SH-SY5Y (cell line): Measurements from ENCODE around the gene HLA-DPA1.

Experiments used
- GATA2 ChIP-seq: IDR thresholded peaks from 2 replicates; pipeline ENCODE4 v1.6.1; 2011; ENCODE audit warnings: mild to moderate bottlenecking, low read depth, low read length
- GATA3 ChIP-seq: IDR thresholded peaks from 2 replicates; pipeline ENCODE4 v1.6.1; 2011; ENCODE audit warnings: low read depth, mild to moderate bottlenecking, low read length, moderate library complexity

The HLA-DPA1 gene

DNA sequence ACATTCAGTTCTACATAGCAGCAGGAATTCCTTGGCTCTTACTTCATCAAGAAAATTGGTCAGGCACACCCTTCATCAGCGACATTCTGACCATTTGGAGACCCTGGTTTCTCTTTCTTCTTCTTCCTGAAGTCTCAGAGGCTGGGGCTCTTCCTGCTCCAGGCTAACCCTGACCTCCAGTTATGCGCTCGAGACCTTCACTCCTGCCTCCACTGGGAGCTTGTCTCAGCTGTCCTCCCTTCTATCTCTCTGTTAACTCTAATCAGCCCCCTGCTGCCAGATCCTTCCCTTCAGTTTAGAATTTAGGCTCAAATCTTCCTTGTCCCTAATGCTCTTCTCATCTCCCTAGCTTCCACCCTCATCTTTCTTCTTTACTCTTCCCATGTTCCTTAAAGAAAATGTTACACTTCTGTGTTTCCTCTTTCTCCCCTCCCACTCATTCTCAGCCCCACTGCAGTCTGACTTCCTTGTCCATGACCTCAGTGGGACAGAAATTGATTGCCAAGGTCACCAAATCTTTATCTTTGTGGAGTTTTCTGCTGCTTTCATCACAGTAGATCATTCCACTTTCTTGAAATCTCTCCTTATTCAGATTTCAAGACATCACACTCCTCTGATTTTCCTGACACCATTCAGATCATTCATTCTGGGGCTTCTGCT lies 55.6 kb downstream of the HLA-DPA1 start:
- TF ChIP-seq GATA3, result no peak
- TF ChIP-seq GATA2, result no peak

DNA sequence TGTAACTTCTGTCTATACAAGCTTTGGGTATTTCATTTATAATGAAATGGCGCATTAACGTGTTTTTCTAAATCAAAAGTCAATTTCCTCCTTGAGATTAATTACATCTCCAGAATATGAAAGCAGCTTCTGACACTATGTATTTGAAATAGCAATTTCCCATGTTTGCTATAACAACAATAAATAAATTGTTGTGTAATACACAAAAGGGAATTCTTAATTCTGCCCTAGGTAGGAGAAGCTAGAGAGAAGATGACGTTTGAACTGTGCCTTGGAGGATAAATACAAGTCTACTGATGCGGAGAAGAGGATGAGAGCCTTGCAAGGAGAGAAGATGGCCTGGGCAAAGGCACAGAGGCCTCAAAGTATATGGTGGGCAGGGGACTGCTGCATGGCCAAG lies 56.4 kb downstream of the HLA-DPA1 start:
- no peak for TF ChIP-seq GATA3
- TF ChIP-seq GATA2, result no peak

DNA sequence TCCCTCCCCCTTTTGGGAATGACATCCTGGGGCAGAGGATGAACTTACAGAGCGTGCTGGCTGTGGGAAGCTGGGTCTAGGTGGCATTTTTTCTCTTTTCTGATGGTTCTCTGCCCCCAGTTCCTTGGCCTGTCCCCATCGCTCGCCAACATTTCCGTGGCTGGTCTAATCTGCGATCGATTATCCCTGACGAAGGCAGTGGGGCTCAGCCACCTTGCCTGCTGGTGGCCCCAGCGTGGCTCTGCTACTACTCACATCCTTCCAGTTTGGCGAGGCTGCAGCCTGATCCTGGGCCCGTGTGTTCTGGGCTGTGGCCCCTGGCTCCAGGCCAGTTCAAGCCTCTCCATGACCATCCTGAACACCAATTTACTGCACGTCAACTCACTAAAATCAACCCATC lies 57.7 kb downstream of the HLA-DPA1 start:
- TF ChIP-seq GATA3, result no peak
- TF ChIP-seq GATA2, result no peak

DNA sequence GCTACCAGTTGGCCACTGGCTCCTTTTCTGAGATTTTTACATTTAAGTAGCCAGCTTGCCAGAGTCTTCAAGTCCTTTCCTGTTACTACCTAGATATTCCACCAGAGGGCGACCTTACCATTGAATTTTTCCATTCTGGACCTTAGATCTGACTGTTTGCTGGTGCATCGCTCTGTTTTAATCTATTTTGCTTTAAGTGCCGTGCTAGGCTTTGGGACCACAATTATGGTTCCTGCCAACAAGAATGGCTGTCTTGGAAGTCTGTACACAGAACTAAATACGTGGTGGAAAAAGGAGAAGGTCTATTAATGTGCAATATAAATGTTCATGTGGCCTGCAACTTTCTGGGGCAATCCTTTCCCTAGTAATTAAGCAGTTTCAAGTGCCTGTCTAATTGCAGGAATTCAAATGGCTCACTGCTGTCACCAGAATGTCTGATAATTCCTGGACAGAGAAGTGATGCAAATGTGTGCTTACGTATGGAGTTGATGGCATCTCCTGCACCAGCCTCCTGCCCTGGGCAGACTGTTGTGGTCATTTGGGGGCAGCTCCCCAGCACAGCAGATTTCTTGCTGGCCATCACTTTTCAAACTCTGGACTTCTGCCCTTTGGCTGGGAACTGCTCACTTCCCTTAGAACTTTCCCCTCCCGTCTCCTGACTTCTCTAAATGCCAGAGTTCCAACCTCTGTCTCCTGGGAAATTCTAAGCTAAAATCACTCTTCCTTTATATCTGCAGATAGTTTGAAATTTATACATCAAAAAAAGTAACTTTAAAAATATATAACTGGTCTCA lies 58.4 kb downstream of the HLA-DPA1 start:
- TF ChIP-seq GATA2 (no peak), GATA3 (no peak)
